Activated CD4-positive, alpha-beta T cell treated with anti-CD3 and anti-CD28 coated beads, Interleukin-2, Interleukin-4, amounts not matched to agents 100 ng/mL and 50 ng/mL, durations not matched to agents 16 hours and 8 hours (primary cell): ENCODE measurements around the gene KCNJ10.
"Not testable (repeated sequence)": the region's sequence is repeated elsewhere in the genome, so short reads cannot be mapped to it uniquely, and the experiment has no call there.

Source experiments
- DNase-seq: peaks from one replicate; pipeline ENCODE4 v3.0.0-alpha.2; 2020; ENCODE audit warnings: low spot score

KCNJ10 gene

DNA sequence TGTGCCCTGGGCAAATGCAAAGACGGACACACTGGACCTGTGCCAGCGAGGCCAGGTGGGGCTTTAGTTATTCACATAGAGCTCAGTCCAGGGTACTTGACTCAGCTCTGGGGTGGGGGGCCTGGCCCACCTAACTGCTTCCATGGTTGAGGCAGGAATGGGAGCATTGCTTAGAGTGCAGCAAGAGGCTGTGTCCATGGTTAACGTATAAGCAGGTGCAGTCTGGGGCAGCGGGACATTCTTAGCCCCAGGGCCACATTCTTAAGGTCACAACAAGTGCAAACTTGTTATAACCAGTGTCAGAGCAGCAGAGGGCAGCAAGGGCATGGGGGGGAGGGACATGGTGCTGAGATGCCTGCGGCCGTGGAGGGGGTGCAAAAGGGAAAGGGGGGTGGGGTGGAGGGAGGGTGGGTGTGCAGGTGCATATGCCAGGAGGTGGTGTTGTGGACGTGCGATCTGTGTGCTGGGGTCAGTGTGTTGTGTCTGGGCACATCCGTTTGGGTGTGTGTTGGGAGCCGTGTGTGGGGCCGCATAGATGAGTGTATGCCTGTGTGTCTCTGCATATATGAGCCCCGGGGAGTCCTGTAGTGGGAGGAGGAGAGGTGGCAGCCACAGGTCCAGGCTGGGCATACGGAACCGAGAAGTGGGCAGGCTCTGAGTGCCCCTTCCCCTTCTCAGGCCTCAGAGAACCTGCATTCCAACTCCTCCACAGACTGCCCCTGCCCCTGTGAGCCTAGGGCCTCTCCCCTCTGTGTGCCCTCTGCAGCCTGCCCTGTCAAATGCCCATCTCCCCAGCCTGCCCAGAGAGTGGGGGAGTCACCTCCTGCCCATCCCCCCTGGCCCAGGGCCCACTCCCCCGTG is 8.4 kb downstream of the KCNJ10 start:
- DNase-seq: no peak

DNA sequence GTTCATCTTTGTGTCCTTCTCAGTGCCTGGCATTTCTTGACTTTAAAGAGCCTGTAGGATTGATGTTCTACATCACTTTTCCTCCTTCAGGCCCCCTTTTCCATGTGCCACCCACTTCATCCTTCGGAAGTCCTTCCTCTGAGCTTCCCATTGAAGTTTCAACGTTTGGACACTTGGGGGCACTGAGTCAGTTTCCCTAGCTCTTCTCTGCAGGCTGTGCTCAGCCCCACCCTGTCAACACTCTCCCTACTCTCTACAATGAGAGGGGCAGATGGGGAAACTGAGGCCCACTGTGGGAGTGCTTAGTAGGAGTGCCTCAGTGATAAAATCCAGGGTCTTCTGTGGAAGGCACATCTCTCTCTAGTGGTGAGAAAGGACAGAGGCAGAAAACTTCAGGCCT is 11.9 kb downstream of the KCNJ10 start:
- DNase-seq: no peak

DNA sequence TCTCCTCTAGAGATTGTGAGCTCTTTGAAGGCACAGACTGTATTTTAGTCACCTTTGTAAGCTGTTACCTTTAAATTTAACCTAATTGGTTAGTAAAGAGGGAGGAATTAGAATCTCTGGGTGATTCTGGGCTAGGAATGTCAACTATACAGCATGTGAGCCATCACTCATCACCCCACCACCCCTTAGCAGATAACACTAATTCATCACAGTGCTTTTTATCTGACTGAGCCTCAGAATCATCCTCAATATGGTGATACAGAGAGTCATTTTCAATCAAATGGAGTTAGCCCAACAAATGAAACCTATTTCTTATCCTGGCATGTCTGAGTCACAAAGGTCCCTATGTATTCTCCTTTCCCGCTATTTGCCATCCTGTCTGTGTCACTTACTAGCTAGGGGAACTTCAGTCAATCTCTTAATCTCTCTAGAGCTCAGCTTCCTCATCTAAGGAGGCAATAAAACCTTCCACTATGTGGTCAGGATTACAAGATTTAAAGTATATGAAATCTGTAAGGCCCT is 13.3 kb downstream of the KCNJ10 start:
- DNase-seq: no peak

DNA sequence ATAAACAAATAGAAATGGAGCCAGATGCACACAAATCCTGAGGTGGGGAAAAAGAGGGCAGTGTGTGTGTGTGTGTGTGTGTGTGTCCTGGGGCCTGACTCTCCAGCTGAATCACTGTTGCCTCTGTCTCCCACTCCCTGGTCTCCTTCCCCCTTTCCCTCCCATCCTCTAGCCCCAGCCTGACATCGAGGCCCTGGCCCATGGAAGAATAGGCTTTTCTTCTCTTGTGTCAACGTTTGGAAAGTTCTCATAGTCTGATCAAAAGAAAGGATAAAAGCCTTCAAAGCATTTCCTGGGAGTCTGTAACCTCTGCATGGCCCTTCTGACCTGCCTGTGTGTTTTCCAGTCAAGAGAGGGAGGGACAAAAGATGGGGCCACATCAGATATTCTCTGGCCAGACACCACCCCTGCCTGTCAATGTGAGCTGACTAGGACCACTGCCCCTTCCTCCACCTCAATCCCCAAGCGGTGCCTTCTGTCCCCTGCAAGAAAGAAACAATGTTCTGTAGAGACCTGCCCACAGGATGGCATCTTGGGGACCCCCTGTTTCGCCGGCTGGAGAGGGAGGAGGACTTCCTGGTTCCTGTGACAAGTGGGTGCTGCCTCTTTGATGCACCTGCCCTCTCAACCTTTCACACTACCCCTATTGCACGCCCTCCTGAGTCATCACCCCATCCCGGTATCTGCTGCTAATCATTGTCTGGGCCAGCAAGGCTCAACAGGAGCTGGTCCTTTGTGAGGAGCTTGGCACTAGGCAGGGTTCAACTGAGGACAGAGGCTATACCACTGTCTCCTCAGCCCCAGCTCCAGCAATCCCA is 16.2 kb downstream of the KCNJ10 start:
- no peak for DNase-seq

DNA sequence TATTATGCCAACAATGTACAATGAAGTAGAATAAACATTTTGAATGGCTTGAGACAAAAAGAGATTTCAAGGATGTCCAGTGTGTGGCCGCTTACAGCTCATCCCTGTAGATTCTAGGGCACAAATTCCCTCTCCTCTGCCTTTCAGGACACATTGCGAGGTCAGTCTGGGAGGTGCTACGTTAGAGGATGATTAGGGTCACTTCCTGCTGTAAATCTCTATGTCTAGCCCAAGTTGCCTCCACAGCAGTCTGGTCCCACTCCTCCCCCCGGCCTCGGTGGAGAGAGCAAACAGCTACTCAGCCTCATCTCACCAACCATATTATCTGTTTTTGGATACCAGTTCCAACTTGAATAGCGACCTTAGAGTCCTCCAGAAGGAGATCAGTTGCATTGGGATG is 17.0 kb downstream of the KCNJ10 start:
- no peak for DNase-seq

DNA sequence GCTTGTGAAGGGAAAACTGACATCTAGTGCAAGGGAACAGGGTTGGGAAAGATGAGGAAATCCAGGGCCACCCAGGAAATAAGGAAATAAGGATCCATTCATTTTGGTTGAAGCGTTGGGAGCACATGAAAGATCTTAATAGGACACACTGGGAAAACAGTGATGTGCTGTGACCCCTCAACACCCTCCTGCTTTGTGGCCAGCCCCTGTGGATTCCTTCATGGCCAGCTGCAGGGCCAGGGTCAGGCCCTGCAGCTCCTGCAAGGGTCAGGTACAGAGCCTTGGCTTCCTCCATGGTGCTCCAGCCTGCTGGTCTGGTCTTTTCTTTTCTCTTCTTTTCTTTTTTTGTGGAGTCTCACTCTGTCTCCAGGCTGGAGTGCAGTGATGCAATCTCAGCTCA is 19.3 kb downstream of the KCNJ10 start:
- DNase-seq: no peak

DNA sequence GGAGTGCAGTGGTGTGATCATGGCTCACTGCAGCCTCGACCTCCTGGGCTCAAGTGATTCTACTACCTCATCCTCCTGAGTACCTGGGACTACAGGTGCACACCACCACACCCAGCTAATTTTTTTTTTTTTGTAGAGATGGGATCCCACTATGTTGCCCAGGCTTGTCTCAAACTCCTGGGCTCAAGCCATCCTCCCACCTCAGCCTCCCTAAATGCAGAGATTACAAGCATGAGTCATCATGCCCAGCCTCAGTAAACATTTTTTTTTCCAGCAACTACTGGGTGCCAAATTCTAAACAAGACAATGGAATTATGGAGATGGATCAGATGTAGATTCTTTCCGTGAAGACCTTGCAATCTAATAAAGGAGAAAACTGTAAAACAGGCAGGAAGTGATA is 19.8 kb downstream of the KCNJ10 start:
- DNase-seq: not testable (repeated sequence)

DNA sequence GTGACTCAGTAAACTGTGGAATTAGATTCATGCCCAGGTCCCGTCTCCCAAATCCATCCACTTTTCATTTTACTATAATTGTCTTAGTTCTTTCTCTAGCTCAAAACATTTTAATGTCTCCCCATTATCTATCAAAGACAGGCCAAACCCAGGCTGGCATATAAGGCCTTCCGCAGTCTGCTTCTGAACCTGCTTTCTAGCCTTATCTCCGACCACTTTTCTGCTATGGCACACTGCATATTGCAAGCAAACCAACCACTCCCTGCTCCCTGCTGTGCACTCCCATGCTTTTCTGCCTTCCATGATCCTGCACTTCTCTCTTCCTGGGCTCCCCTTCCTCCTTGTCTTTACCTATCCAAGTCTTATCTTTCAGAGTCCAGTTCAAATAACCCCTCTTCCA is 20.9 kb downstream of the KCNJ10 start:
- DNase-seq: no peak

DNA sequence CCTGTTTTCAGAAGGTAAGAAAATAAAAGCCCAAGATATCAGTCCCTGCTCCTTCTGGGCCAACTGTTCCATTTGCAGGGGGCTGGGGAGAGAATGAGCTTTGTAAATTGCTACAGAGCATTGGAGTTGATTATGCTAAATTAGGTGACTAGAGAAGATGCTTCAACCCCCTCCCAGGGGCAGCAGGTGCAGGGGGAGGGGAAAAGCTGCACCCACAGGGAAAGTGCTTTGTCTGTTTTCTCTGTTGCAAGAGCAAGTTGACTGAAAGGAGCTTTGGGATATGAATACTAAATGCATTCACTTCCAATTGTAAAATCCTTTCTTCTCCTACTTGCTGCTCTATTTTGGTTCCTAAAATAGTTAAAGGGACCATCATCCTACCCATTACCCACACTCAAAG is 21.6 kb downstream of the KCNJ10 start:
- no peak for DNase-seq

DNA sequence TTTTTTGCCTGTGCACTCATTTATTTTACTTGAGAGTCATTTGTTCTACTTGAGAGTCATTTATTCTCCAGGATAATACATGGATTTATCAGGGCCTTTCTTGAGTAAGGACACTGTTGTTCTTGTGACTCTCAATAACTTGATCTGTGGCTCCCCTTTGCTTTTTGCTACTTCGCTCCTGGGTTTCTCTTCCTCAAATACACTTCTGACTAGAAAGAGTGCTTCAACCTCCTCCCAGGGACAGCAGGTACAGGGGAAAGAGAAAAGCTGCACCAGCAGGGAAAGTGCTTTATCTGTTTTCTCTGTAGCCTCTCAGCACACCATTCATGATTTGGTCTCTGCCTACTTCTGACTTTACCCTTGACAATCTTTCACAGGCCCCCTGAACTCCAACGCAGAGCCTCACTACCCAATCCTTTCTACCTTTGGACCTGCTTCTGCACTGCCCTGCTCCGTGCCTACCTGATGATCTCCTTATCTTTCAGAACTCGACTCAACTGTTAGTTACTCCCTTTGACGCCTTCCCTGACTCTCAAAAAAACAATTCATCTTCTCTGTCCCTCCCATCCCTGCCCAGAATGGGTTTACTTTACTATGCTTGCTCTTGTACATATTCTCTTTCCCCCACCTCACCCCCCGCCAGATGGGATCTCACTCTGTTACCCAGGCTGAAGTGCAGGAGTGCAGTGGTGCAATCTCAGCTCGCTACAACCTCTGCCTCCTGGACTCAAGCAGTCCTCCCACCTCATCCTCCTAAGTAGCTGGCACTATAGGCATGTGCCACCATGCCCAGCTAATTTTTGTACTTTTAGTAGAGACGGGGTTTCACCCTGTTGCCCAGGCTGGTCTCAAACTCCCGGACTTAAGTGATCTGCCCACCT is 22.6 kb downstream of the KCNJ10 start:
- no peak for DNase-seq

DNA sequence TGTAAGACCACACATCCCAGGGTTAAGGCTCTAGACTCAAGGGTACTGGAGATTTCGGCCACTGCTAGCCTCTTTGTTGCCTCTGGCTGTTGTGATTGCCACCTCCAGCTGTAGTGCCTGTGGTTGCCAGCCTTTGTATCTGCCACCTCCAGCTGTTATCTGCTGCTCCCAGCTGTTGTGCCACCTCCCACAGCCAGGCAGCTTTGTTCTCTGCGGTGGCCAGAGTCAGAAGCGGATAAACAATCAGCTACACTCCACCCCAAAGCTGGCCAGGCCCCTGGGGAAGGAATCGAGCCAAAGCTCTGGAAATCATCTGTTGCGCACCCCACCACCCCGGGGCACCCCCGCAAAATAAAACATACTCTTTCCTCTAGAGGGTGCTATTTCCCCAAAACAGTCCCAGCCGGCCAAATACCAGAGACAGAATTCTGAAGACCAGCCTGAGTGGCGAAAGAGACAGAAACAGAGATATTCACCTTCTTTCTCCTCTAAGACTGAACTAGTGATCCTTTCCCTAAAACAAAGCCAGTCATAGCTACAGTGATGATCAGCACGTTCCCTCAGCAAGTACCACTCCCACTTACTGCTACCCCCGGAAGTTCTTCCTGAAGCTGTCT is 23.4 kb downstream of the KCNJ10 start:
- DNase-seq: peak; percentile 54

DNA sequence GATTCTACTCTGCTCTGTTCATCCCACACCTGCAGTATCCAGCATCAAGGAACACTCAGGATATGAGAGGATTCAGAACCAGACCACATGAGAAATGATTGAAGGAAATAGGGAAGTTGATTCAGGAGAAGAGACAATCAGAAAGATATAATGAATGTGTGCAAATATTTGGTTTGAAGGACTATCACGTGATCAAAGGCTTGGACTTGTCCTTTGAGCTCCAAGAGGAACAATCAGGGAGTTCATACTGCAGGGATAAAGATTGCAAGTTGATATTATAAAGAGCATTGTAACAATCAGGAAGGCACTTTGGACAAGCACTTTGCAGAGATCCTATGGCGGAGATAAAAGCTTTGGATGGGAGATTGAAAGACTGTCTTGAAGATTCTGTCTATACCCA is 24.3 kb downstream of the KCNJ10 start:
- no peak for DNase-seq

DNA sequence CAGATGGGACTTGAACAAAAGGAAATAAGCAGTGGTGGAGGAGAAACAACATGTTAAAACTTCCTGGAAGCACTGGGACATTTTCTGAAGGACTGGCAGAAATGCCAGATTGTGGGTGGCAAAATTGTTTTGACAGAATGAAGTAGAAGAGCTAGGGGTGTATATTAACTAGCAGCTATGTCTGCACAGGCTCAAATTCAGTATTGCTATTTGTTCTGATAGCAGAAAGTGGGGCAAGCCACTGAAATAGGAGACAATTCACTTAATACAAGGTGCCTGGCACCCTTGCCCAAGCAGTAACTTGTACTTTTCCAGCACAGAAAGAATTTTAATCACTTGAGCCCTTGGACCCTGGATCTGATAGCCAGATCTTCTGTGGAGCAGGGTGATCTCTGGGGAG is 26.4 kb downstream of the KCNJ10 start:
- DNase-seq: no peak

DNA sequence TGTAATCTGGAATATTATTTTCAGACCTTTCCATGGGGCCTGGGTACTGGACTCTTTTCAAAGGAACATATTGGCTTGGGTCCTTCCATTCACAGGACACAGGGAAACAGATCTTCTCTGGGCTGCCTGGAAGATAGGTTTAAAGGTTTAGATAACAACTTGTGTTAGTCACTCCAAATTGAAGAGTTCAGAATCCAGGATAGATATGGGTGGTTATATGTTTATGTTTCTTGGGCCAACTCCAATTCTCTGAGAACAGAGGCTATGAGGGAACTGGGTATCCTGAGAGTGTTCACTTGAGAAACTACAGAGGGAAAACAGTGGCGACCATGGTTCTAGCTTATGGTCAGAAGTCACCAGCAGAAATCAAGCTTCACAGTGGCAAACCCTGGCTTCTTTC is 29.5 kb downstream of the KCNJ10 start:
- no peak for DNase-seq

DNA sequence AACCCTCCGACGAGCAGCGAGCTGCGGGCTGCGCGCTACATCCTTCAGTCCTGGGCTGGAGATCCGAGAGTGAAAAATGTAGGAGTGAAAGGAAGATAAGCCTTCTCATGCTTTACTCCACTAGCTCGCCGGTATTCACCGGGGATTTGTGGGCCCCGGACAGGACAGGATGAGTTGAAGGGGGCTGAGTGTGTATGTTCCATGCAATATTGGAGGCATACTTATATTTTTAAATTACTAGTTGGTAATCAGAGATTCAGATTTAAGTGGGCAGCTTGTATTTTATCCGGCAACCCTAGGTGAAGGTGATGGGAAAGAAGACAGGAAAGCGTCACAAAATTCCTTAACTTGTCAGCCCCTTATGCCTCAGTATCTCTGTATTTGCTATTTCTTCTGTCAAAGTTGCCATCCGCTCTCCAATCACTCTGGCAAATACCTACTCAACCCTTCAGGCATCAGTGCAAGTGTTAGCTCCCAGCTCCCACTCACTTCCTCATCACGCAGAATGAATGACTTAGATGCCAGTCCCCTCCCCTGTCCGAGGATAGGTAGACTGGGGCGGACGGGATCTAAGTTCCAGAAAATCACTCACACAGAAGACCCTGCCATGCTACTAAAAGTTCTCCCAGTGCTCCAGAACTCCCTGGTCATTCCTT is 37.7 kb downstream of the KCNJ10 start:
- no peak for DNase-seq

DNA sequence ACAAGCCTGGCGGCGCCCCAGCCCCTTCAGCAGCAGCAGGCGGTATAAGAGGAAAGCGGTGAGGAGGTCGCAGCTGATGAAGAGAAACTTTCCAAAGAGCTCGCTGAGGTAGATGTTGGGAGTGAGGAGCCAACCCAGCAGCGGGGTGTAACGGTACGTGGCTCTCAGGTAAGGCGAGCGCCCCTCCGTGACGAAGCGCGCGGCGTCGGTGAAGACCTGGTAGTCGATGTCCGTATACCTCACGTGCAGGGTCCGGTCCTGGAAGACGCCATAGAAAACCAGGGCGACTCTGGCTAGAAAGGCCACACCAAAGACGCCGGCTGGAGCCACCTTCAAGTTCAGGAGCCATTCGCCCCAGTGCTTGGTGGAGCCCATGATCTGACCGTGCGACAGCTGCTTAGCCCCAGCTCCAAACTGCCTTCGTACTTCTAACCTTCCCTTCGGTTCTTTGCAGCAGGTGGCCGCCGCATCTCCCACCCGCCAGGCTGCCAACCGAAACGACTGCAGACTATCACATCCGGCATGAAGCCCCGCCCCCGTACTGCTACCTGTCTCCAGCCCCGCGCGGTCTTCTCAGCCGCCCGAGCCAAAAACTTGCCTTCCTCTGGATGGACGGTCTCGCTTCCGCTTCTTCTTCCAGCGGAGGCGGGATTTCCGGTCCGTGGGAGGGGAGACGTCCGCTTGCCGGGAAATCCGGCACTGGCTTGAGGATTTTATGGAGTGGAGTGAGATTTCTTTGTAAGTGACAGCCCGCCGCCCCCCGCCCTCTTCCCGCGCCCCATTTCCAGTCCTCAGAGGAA is 38.4 kb downstream of the KCNJ10 start, which contains the start of gene PIGM:
Gene PIGM (minus strand): TSS at position 626 of the 800 bp plus-strand sequence. CDS start 251 bp downstream, at position 375.
- DNase-seq: peak; percentile 96

DNA sequence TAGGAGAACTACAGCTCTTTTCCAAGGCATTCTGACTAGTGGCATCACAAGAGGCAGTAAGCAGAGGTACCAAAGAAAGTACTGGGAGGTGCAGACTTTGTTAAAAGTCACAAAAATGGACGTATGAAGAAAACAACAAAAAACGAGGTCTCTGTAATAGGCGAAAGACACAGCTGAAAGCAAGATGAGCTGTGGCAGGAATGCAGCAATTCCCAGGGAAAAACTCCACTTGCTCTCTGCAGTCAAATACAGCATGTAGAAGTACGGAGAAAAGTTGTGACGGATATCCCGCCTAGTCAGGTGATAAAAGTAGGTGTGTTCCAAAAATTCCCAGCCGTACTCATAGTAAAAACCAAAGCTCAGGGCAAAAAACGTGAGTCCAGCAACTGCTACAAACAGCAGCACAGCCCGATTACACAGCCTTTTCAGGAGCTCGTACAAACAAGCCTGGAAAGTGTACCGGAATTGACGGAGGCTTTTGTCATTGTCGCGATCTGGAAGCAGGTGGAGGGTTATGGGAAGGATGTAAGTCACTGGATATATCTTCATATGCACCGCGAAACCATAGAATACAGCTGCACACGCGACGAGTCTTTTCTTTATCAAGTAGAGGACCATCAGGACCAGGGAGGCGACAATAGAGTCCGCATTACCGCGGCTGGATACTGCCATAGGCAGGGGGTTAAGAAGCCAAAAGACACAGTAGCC is 39.1 kb downstream of the KCNJ10 start:
- DNase-seq: no peak

DNA sequence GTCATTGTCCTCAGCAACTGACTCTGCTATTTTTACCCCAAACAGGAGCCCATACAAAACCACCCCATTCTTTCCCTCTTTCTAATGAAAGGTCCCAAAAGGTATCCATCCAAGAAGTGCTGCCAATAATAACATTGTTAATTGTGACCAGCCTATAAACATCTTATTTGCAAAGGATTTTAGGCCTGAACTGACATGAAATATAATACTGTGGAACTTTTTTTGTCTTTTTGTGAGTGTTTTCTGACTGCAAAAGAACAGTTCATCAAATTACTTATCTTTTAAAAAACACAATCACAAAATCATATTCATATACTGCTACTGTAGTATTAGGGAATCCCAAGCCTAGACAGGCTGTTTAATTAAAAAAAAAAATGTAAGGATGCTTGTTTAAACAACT is 41.5 kb downstream of the KCNJ10 start:
- no peak for DNase-seq

DNA sequence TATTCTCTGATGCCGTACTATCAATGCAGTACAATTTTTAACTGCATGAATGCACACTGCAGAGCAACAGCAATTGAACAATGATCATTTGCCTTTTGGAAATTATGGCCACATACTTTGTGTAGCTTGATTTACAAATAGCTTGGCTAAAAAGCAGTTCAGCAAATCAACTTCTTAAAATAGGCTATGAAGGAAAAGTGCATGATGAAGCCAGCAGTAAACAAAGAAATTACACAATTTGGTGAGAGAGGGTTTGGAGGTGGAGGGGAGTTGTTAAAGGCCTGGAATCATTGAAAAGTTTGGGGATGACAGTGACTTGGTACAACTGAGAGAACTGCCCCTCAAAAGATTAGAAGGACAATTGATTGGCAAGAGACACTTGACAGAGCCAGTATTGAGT is 44.6 kb downstream of the KCNJ10 start:
- DNase-seq: no peak
